Testis (tissue), 3 donors: Measurements from ENCODE around the gene VASN. TPM values are rescaled to one million over a fixed set of nuclear protein-coding genes. Genes with fewer than 3 reads are reported as not detected.

Experiments used
- DNase-seq: peaks from one replicate; pipeline ENCODE4 v3.0.0-alpha.2; 2019
- H3K27ac ChIP-seq, 2 donors: fragments of 200-600 bp; sonication (generic); one replicate each; pipeline ENCODE4 v1.5.1; 2019
- H3K27me3 ChIP-seq: fragments of 200-600 bp; sonication (generic); one replicate; pipeline ENCODE4 v1.5.1; 2019
- H3K36me3 ChIP-seq: fragments of 200-600 bp; sonication (generic); one replicate; pipeline ENCODE4 v1.5.1; 2017; ENCODE audit warnings: low read depth; ENCODE audit errors: missing control alignments
- H3K4me1 ChIP-seq: fragments of 200-600 bp; sonication (generic); one replicate; pipeline ENCODE4 v1.5.1; 2019
- H3K4me3 ChIP-seq, 2 donors: fragments of 200-600 bp; sonication (generic); one replicate each; pipeline ENCODE4 v1.5.1; 2017 to 2019
- H3K9me3 ChIP-seq: fragments of 200-600 bp; sonication (generic); one replicate; pipeline ENCODE4 v1.5.1; 2017
- CTCF ChIP-seq, 3 experiments: fragments of 450-650 bp in 2 of 3; fragments of 200-600 bp in 1 of 3; sonication (generic) in 1 of 3; IDR thresholded peaks; one replicate each; pipeline ENCODE4 v1.5.1; 2016 to 2019; ENCODE audit warnings: antibody characterized with exemption in 3 of 3, mild to moderate bottlenecking in 2 of 3, moderate library complexity in 1 of 3
- POLR2A ChIP-seq: fragments of 450-650 bp; IDR thresholded peaks from one replicate; pipeline ENCODE4 v1.6.1; 2017; ENCODE audit warnings: antibody characterized with exemption, mild to moderate bottlenecking, moderate library complexity
- WGBS, 2 donors: methylation state at CpG; one replicate each; pipeline ENCODE4 v1.1.5; 2018; 5-methylcytosine and 5-hydroxymethylcytosine counted together
- intact Hi-C: fragments of 100-400 bp; cut with DNase I; formaldehyde crosslinking; loops from one replicate; pipeline ENCODE4 v1.15.1; 2023; ENCODE audit warnings: low total_unique reads
- polyA plus RNA-seq: library from polyadenylated mRNA; stranded (reverse); fragments of 350-450 nt; fragmentation: Illumina TruSeq; extraction: RNeasy Lipid Tissue Mini Kit (QIAGEN cat#74804); gene quantifications from one replicate; pipeline ENCODE4 v1.2.3, GENCODE V29; 2014; ENCODE audit warnings: low read depth, low replicate concordance; ENCODE audit not compliant: insufficient read depth
- total RNA-seq, 2 donors: library from RNA; depleted of rRNA; stranded (reverse); fragments of >200 nt; gene quantifications; one replicate each; pipeline ENCODE4 v1.2.3, GENCODE V29; 2016

VASN gene
- total and polyA plus RNA-seq, 3 donors from 2014 or later = 33.9 to 125 (median 103) TPM

- Histone ChIP-seq H3K4me1 (peaks cover under 1% of the 10 kb centered on the region), H3K27ac (no peak overlapping the region), H3K4me3 (no peak overlapping the region), H3K9me3 (no peaks in the 10 kb centered on the region), H3K36me3 (no peaks in the 10 kb centered on the region), H3K27me3 (no peaks in the 10 kb centered on the region)
- peak; percentile 84 for DNase-seq
- 32 to 47% methylated on average over 4 to 25 of the region's 29 CpGs for WGBS, 2 donors
- no peak for TF ChIP-seq POLR2A
- TF ChIP-seq CTCF (IDR thresholded peaks at IDR 0.05) = peak; percentile 83 to 92 (median 89)
- intact Hi-C loops = loop anchor here (5.0 kb wide), 1 partner anchor 45 kb away; no protein-coding TSS in a partner anchor
Measured at GRCh38 chr16:4402439-4403132, 30.9 kb downstream of the VASN start.

GRCh38 chr16:4403133-4403949 lies 31.7 kb downstream of the VASN start:
- H3K27ac ChIP-seq = no peak overlapping the region
- no peaks in the 10 kb centered on the region for H3K9me3 ChIP-seq
- no peaks in the 10 kb centered on the region for H3K36me3 ChIP-seq
- TF ChIP-seq CTCF (IDR thresholded peaks at IDR 0.05) = no peak
- no peak for TF ChIP-seq POLR2A
- DNase-seq = no peak
- 83% methylated on average over 15 to 24 of the region's 24 CpGs for WGBS, 2 donors
- no peak overlapping the region for H3K4me3 ChIP-seq
- peaks cover 7% of the 10 kb centered on the region for H3K4me1 ChIP-seq
- intact Hi-C loops = loop anchor here (5.0 kb wide), 1 partner anchor 46 kb away; no protein-coding TSS in a partner anchor
- no peaks in the 10 kb centered on the region for H3K27me3 ChIP-seq

- Histone ChIP-seq H3K27ac (no peak overlapping the region), H3K9me3 (no peaks in the 10 kb centered on the region), H3K4me1 (peaks cover 10% of the 10 kb centered on the region), H3K27me3 (no peaks in the 10 kb centered on the region), H3K4me3 (no peak overlapping the region), H3K36me3 (no peaks in the 10 kb centered on the region)
- intact Hi-C loops = loop anchor here (5.0 kb wide), 1 partner anchor 47 kb away; no protein-coding TSS in a partner anchor
- TF ChIP-seq CTCF (IDR thresholded peaks at IDR 0.05) (peak; percentile 25 to 52 (median 50)), POLR2A (no peak)
- 79 to 90% methylated on average over 12 to 20 of the region's 20 CpGs for WGBS, 2 donors
- peak; percentile 78 for DNase-seq
Measured at GRCh38 chr16:4404247-4404966, 32.8 kb downstream of the VASN start.

GRCh38 chr16:4404967-4405696 lies 33.5 kb downstream of the VASN start:
- Histone ChIP-seq H3K4me3 (no peak overlapping the region), H3K27me3 (no peaks in the 10 kb centered on the region), H3K9me3 (no peaks in the 10 kb centered on the region), H3K36me3 (no peaks in the 10 kb centered on the region), H3K27ac (no peak overlapping the region), H3K4me1 (peaks cover 11% of the 10 kb centered on the region)
- 89 to 94% methylated on average over 16 to 21 of the region's 24 CpGs for WGBS, 2 donors
- no peak for DNase-seq
- intact Hi-C loops = loop anchor here (5.0 kb wide), 1 partner anchor 48 kb away; no protein-coding TSS in a partner anchor
- no peak for TF ChIP-seq CTCF (IDR thresholded peaks at IDR 0.05)
- TF ChIP-seq POLR2A = no peak
